ENCODE measurements around the gene ADGRD1. TPM values are rescaled to one million over a fixed set of nuclear protein-coding genes. Genes with fewer than 3 reads are reported as not detected.
"Not testable (repeated sequence)": the region's sequence is repeated elsewhere in the genome, so short reads cannot be mapped to it uniquely, and the experiment has no call there.

Gene ADGRD1
- total RNA-seq, 1 donor from 2014 or later = 8.4 TPM

DNA sequence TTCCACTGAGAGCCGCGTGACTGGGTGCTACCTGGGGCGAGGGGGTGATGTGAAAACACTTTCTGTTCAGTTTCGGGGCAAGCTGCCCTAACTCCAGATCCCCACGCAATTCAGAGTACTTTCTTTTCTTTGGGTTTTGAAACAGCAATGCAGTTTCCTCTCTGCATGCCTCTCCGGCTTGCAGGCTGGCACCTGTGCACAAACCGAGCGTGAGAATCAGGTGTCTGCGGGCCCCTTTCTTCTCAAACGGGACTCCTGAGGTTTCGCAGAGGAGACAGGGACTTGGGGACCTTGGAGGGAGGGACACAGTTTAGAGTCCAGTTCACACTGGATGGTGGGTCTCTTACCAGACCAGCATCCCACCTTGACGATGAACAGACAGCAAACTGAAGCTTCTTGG, 118.2 kb downstream of the ADGRD1 start:
- DNase-seq (ENCODE audit: low spot score); H3K27ac Mint-ChIP-seq; H3K27me3 Mint-ChIP-seq (ENCODE audit: low read depth); H3K4me3 Mint-ChIP-seq (ENCODE audit: low read depth); H3K9me3 Mint-ChIP-seq; H3K36me3 Mint-ChIP-seq (ENCODE audit: low read depth); intact Hi-C loops (cut with micrococcal nuclease); H3K4me1 Mint-ChIP-seq (ENCODE audit: low read depth): not testable (repeated sequence)

DNA sequence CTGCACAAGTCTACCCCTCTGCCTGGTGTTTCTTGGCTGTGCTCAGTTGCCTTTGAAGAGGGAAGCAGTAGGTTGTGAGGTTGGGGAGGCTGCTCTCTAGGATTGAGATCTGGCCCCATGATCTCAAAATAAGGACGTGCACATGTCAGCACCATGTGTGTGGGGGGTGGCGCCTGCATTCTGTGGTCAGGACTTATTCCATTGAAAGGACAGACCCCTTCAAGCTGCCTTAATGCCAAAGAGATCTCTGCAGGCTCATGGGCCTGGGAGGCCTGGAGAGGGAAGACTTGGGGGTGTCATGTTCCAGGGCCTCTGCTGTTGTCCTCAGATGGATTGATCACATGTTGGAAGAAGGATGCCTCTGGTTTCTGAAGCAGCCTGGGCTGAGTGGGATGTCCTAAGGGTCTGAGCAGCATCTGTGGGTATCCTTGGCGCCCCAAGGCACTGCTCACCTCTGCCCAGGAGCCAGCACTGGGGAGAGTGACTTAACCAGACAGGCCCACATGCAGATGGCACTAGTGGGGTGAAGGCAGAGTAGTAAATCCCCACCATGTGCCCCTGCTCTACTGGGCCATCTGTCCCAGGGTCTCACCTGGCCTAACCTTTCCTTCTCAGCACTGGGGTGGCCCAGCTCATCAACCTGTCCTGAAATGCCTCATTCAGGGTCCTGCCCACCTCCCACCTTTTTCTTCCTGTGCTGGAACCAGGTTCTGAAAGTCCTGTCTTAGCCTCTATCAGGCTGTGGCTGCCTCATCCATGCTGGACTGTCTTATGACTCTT, 118.9 kb downstream of the ADGRD1 start:
- Mint-ChIP-seq H3K4me1 (ENCODE audit: low read depth) (no peaks in the 10 kb centered on the region), H3K9me3 (peaks cover 3% of the 10 kb centered on the region), H3K27me3 (ENCODE audit: low read depth) (no peaks in the 10 kb centered on the region), H3K36me3 (ENCODE audit: low read depth) (no peaks in the 10 kb centered on the region), H3K4me3 (ENCODE audit: low read depth) (no peak overlapping the region), H3K27ac (no peak overlapping the region)
- DNase-seq (ENCODE audit: low spot score) = no peak
- intact Hi-C loops (cut with micrococcal nuclease) = no loop called here

DNA sequence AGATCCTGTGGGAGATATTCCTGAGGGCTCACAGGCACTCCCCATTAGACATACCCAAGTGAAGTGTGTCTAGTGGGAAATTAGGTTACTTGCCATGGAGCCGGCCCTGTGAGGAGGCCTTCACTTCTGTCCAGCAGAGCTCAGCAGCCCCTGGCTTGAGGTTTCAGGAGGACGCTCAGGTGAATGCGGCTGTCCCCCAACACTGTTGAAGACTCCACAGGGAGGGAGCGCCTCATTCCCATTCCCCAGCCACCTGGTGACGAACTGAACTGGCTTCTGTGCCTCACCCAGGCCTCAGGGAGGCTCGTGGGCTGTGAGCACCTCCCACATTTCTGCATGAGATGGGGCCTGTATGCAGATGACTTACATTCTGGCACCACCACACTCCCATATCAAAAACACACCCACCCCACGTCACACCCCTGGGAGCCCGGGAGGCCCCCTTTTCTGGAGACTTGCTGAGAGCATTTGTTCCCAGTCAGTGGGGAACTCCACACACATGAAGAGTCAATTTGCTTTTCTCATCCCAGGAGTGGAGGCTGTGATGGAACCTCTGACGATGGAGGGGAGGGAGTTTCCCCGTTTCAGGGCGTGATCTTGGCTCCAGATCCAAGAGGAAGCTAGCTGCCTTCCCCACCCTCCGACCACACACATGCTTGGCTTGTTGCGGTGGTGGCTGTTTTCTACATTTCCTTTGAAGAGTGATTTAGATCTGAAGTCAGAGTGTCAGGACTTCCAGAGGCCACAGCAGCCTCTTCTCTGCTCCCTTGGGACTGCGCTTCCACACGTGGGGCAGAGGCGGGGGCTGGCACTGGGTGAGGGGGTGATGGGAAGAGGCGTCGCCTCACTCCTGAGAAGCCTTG, 120.7 kb downstream of the ADGRD1 start:
- H3K36me3 Mint-ChIP-seq (ENCODE audit: low read depth) = no peaks in the 10 kb centered on the region
- no peak overlapping the region for H3K27ac Mint-ChIP-seq
- no peak overlapping the region for H3K4me3 Mint-ChIP-seq (ENCODE audit: low read depth)
- intact Hi-C loops (cut with micrococcal nuclease) = no loop called here
- peaks cover 3% of the 10 kb centered on the region for H3K9me3 Mint-ChIP-seq
- peaks cover 6% of the 10 kb centered on the region for H3K27me3 Mint-ChIP-seq (ENCODE audit: low read depth)
- H3K4me1 Mint-ChIP-seq (ENCODE audit: low read depth) = no peaks in the 10 kb centered on the region
- DNase-seq (ENCODE audit: low spot score) = no peak

DNA sequence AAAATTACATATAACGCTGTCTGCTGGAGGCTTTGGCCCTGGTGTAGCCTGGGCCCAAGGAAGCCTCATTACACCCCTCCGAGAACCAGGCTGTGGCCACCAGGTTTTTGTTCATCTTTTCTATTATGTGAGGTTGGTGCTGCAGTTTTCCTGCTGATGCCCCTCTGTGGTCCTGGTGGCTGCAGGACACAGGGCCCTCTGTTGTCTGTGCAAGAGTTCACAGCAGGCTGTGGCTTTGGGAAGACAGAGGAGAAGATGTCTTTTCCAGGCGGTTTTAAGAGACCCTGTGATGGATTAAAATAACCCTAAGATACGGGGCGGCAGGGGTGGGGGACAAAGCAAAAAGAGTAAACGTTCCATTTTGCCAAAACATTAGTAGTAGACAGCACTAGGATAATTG, 121.5 kb downstream of the ADGRD1 start:
- H3K36me3 Mint-ChIP-seq (ENCODE audit: low read depth) = no peaks in the 10 kb centered on the region

DNA sequence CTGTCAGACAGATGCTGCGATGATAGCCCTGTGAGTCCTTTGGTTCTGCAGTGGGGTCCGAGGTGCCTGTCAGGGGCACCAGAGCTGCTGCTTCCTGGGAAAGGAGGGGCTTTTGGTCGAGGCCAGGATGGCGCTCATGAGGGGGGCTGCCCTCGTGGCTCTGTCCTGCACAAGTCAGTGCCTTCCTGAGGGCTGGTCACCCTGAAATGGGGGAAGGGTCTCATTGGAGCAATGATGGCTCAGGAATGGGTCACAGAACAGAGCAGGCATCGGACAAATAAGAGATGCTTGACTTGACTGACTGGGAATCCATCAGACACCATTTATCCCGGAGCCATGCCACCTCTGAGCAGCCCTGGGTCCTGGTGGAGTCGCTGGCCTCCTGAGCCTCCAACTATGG, 121.9 kb downstream of the ADGRD1 start:
- H3K4me1 Mint-ChIP-seq (ENCODE audit: low read depth) = no peaks in the 10 kb centered on the region
- H3K9me3 Mint-ChIP-seq = peaks cover 3% of the 10 kb centered on the region
- no peaks in the 10 kb centered on the region for H3K36me3 Mint-ChIP-seq (ENCODE audit: low read depth)
- H3K27ac Mint-ChIP-seq = no peak overlapping the region
- DNase-seq (ENCODE audit: low spot score) = no peak
- H3K4me3 Mint-ChIP-seq (ENCODE audit: low read depth) = no peak overlapping the region
- intact Hi-C loops (cut with micrococcal nuclease) = no loop called here
- peaks cover 8% of the 10 kb centered on the region for H3K27me3 Mint-ChIP-seq (ENCODE audit: low read depth)

More for the DNA sequence above, 121.5 kb downstream of the ADGRD1 start:
- Mint-ChIP-seq H3K27me3 (ENCODE audit: low read depth) (peaks cover 8% of the 10 kb centered on the region), H3K4me1 (ENCODE audit: low read depth) (no peaks in the 10 kb centered on the region), H3K4me3 (ENCODE audit: low read depth) (no peak overlapping the region), H3K9me3 (peaks cover 3% of the 10 kb centered on the region), H3K27ac (no peak overlapping the region)
- intact Hi-C loops (cut with micrococcal nuclease) = no loop called here
- no peak for DNase-seq (ENCODE audit: low spot score)

DNA sequence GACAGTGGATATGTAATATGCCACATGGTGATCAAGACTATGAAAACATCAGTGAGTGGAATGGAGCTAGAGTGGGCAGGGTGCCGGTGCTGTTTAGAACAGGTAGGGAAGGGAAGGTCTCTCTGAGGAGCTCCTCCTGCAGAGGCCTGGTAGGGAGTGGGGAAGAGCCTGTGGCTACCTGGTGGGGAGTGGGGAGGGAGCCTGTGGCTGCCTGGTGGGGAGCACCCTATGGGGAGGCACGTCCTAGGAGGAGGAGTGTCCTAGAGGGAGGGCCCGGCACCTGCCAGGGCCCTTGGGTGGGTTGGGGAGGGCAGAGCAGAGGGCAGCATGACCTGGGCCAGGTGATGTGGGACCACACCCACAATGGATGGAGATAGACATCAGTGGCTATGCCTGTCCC, 122.6 kb downstream of the ADGRD1 start:
- Mint-ChIP-seq H3K9me3 (no peaks in the 10 kb centered on the region), H3K36me3 (ENCODE audit: low read depth) (no peaks in the 10 kb centered on the region), H3K27me3 (ENCODE audit: low read depth) (peaks cover 8% of the 10 kb centered on the region), H3K4me3 (ENCODE audit: low read depth) (no peak overlapping the region), H3K27ac (no peak overlapping the region), H3K4me1 (ENCODE audit: low read depth) (no peaks in the 10 kb centered on the region)
- intact Hi-C loops (cut with micrococcal nuclease) = no loop called here
- DNase-seq (ENCODE audit: low spot score) = no peak

DNA sequence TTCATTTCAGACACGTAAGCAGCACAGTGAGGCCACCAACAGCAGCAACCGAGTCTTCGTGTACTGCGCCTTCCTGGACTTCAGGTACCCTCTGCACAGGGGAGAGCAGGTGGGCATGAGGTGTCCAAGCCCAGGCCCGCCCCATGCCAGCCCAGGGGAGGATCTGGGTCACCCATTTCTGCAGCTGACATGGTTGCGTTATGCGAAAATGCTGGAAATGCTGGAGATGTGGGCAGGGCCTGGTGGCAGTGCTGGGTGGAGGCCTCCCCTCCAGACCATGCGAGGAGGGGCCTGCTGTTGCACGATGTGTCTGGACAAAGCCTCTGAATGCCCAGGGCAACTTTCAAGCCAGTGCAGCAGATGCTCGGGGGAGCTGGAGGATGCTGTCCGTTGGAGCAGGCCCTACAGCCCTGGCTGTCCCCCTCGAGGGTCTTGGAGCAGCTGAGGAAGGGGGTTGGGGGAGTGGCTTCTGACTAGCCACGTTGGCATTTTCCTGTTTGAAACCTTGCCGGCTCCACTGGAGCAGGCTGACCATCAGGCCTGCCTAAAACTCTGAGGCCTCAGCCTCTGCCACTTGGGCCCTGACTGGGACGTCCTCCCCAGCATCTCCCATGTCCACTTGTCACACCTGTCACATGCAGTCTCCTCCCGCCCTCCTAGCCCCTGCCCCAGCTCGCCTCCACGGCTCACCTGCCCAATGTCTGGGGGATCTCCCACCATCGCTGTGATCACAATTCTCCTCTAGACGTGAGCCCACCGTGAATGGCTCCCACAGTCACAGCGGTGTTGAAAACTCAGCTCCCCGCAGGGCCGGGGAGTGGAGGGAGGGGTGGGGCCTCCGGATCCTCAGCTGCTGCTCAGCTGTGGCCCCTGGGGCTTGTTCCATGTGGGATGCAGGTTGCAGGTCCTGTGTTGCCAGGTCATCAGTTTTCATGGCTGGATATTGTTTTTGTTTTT, 123.4 kb downstream of the ADGRD1 start:
- Mint-ChIP-seq H3K27ac (no peak overlapping the region), H3K4me3 (ENCODE audit: low read depth) (no peak overlapping the region), H3K4me1 (ENCODE audit: low read depth) (no peaks in the 10 kb centered on the region), H3K27me3 (ENCODE audit: low read depth) (peaks cover 9% of the 10 kb centered on the region), H3K36me3 (ENCODE audit: low read depth) (no peaks in the 10 kb centered on the region), H3K9me3 (no peaks in the 10 kb centered on the region)
- intact Hi-C loops (cut with micrococcal nuclease) = no loop called here
- no peak for DNase-seq (ENCODE audit: low spot score)

DNA sequence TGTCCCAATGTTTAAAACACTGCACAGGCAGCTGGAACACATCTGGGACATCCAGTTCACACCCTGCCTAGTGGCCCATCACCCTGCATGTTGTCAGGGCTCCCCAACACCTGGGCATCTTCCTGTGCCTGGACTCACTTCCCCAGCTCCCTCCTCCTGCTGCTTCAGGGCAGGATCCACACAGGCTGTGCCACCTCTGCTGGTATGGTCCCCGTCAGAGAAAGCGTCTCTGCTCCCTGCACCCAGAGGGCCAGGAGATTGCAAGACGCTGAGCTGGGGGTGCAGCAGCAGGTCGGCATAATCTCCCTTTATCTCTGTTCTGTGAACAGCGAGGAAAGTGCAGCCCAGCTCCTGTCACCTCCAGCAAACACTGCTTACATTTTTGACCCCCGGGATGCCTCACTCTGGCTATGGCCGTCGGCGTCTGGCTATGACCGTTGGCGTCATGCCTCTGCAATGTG, 124.3 kb downstream of the ADGRD1 start:
- no peak overlapping the region for H3K27ac Mint-ChIP-seq
- no peaks in the 10 kb centered on the region for H3K4me1 Mint-ChIP-seq (ENCODE audit: low read depth)
- H3K27me3 Mint-ChIP-seq (ENCODE audit: low read depth) = peaks cover 18% of the 10 kb centered on the region
- no peaks in the 10 kb centered on the region for H3K36me3 Mint-ChIP-seq (ENCODE audit: low read depth)
- no peak for DNase-seq (ENCODE audit: low spot score)
- no peak overlapping the region for H3K4me3 Mint-ChIP-seq (ENCODE audit: low read depth)
- intact Hi-C loops (cut with micrococcal nuclease) = no loop called here
- H3K9me3 Mint-ChIP-seq = no peaks in the 10 kb centered on the region

DNA sequence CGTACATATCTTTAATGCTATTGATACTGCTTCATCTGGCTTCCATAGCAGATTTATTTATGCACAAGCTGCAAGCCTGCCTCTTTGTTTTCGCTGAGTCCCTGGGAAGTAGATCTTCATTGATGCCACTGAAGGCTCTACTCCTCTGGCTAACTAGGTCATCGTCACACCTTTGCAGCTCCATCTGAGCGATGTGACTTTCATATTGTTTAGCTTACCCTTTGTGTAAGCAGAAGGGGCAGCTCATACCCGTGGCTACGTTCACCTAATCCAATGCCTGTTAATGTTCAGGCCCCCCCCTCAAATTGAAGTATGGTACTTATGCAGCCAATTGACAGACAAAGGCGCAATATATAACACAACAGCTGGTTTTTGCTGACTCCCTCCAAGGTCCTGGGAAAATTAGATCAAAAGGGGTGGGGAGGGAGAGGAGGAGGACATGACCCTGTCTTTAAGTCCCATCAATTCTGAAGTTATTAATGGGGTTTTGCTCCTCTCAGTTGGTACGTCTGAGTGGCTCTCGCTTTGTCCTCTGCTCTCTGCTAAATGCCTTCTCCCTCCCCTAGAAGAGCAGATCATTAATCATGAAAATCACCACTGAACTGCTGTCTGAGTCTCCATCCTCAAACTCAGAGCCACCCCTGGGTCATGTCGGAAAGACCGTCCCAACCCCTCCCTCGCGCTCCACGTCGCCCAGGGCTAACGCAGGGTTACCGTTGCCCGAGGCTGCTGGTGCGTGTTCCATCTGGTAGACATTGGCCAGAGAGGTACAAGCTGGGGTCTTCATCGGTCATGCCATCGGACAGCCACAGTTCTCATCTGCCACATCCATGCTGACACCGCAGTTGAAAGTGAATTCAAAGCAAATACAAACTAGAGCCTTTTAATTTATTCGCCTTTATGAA, 128.8 kb downstream of the ADGRD1 start:
- intact Hi-C loops (cut with micrococcal nuclease) = no loop called here
- no peak for DNase-seq (ENCODE audit: low spot score)
- no peak overlapping the region for H3K4me3 Mint-ChIP-seq (ENCODE audit: low read depth)
- no peaks in the 10 kb centered on the region for H3K4me1 Mint-ChIP-seq (ENCODE audit: low read depth)
- H3K9me3 Mint-ChIP-seq = no peaks in the 10 kb centered on the region
- H3K36me3 Mint-ChIP-seq (ENCODE audit: low read depth) = no peaks in the 10 kb centered on the region
- H3K27ac Mint-ChIP-seq = no peak overlapping the region
- H3K27me3 Mint-ChIP-seq (ENCODE audit: low read depth) = peaks cover 18% of the 10 kb centered on the region

DNA sequence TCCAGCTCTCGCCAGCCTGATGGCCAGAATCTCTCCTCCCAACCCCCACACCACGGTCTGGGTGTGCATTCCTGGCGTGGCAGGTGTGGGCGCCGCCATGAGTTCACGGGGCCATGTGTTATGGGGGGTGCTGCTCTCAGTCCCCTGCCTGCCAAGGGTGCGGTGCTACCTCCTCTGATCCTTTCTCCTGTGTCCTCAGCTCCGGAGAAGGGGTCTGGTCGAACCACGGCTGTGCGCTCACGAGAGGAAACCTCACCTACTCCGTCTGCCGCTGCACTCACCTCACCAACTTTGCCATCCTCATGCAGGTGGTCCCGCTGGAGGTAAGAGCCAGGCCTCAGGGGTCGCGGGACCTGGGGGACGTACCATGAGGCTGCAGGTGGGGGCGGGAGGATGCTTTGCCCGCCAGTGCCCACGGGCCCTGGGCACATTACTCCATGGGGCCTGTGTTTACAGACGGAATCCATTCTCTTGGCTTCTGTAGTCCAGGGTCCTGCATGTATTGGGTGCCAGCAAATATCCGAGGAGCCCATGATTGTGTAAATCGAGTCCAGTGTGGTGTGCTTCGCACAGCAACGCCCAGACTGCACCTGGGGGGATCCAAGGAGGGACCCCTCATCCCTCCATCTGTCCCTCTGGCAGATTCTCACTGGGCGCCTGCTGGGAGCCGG, 130.8 kb downstream of the ADGRD1 start:
- Mint-ChIP-seq H3K36me3 (ENCODE audit: low read depth) (no peaks in the 10 kb centered on the region), H3K4me1 (ENCODE audit: low read depth) (no peaks in the 10 kb centered on the region), H3K27me3 (ENCODE audit: low read depth) (peaks cover 12% of the 10 kb centered on the region), H3K9me3 (no peaks in the 10 kb centered on the region), H3K27ac (no peak overlapping the region), H3K4me3 (ENCODE audit: low read depth) (no peak overlapping the region)
- no peak for DNase-seq (ENCODE audit: low spot score)
- intact Hi-C loops (cut with micrococcal nuclease) = no loop called here

DNA sequence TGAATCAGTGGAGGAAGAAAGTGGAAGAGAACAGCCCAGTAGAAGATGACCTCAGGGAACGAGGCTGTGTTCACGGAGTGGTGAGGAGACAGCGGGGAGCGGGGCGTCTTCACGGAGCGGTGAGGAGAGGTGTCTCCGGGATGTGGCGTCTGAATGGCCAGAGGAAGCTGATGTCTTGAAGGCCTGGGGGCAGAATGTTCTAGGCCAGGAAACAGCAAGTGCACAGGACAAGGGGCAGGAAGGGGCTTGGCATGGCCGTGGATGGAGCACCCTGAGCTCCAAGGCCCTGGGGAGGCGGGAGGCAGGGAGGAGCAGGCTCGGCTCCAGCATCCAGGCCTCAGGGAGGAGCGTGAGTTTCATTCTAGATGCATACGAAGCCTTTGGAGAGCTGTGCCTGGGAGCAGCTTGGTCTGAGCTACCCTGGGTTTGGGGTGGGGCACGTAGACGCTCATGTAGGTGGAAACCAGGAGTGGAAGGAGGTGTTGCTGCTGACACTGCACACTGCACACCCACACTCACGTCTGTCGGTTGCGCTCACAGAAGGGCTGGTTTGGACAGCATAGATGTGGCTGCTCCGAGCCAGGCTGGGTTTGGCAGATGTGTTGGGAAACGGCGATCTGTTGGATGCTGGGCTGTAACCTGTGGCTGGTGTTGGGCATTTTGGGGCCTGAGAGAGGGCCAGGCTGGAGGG, 131.6 kb downstream of the ADGRD1 start:
- intact Hi-C loops (cut with micrococcal nuclease) = no loop called here
- no peak for DNase-seq (ENCODE audit: low spot score)
- H3K36me3 Mint-ChIP-seq (ENCODE audit: low read depth) = no peaks in the 10 kb centered on the region
- H3K27me3 Mint-ChIP-seq (ENCODE audit: low read depth) = peaks cover 10% of the 10 kb centered on the region
- H3K27ac Mint-ChIP-seq = no peak overlapping the region
- no peaks in the 10 kb centered on the region for H3K9me3 Mint-ChIP-seq
- H3K4me1 Mint-ChIP-seq (ENCODE audit: low read depth) = peaks cover 2% of the 10 kb centered on the region
- H3K4me3 Mint-ChIP-seq (ENCODE audit: low read depth) = no peak overlapping the region
